AG10803 (cell line): Measurements from ENCODE around the gene RBMS3.

Source experiments
- DNase-seq: peaks from one replicate; pipeline ENCODE4 v3.0.0; 2010; ENCODE audit warnings: low read depth
- H3K4me3 ChIP-seq: 2 replicates; pipeline ENCODE4 v1.5.1; 2011; ENCODE audit warnings: mild to moderate bottlenecking, low read length, control low read depth
- CTCF ChIP-seq: conservative IDR thresholded peaks from 2 replicates; pipeline ENCODE4 v1.5.1; 2011; ENCODE audit warnings: mild to moderate bottlenecking, low read length, control low read depth, inconsistent platforms

RBMS3 gene

GRCh38 chr3:29370476-29371420 lies 89.9 kb downstream of the RBMS3 start:
- no peak overlapping the region for H3K4me3 ChIP-seq
- no peak for TF ChIP-seq CTCF
- peak; percentile 48 for DNase-seq

- no peak overlapping the region for H3K4me3 ChIP-seq
- peak; percentile 89 for DNase-seq
- TF ChIP-seq CTCF = no peak
These were observed 92.3 kb downstream of the RBMS3 start for GRCh38 chr3:29373131-29373680.

- no peak for DNase-seq
- no peak for TF ChIP-seq CTCF
- no peak overlapping the region for H3K4me3 ChIP-seq
These were observed 93.4 kb downstream of the RBMS3 start for GRCh38 chr3:29374226-29374625.

GRCh38 chr3:29379097-29379496 lies 98.2 kb downstream of the RBMS3 start:
- H3K4me3 ChIP-seq = no peak overlapping the region
- TF ChIP-seq CTCF = no peak
- no peak for DNase-seq

GRCh38 chr3:29381595-29381994 lies 100.7 kb downstream of the RBMS3 start:
- no peak overlapping the region for H3K4me3 ChIP-seq
- TF ChIP-seq CTCF = no peak
- DNase-seq = peak; percentile 64

- DNase-seq = peak; percentile 90
- H3K4me3 ChIP-seq = no peak overlapping the region
- no peak for TF ChIP-seq CTCF
These were observed 101.5 kb downstream of the RBMS3 start for GRCh38 chr3:29382409-29382808.

- no peak for DNase-seq
- H3K4me3 ChIP-seq = no peak overlapping the region
- TF ChIP-seq CTCF = no peak
These were observed 102.0 kb downstream of the RBMS3 start for GRCh38 chr3:29382845-29383244.
